Measurements from ENCODE around the gene MED9.

MED9 gene

GRCh38 chr17:17497845-17498520 is 21.2 kb downstream of the MED9 start (continued):
- TF ChIP-seq, protein P1, sequence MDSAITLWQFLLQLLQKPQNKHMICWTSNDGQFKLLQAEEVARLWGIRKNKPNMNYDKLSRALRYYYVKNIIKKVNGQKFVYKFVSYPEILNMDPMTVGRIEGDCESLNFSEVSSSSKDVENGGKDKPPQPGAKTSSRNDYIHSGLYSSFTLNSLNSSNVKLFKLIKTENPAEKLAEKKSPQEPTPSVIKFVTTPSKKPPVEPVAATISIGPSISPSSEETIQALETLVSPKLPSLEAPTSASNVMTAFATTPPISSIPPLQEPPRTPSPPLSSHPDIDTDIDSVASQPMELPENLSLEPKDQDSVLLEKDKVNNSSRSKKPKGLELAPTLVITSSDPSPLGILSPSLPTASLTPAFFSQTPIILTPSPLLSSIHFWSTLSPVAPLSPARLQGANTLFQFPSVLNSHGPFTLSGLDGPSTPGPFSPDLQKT (IDR thresholded peaks at IDR 0.05; ENCODE audit: borderline replicate concordance, low read depth, low read length), result no peak
- TF ChIP-seq ZNF311 (tag by site-specific recombination; IDR thresholded peaks at IDR 0.05; ENCODE audit: borderline replicate concordance) (no peak), ZNF26 (tag by site-specific recombination; IDR thresholded peaks at IDR 0.05) (no peak), ZNF843 (tag by site-specific recombination; IDR thresholded peaks at IDR 0.05) (no peak)
- TF ChIP-seq, protein P2, sequence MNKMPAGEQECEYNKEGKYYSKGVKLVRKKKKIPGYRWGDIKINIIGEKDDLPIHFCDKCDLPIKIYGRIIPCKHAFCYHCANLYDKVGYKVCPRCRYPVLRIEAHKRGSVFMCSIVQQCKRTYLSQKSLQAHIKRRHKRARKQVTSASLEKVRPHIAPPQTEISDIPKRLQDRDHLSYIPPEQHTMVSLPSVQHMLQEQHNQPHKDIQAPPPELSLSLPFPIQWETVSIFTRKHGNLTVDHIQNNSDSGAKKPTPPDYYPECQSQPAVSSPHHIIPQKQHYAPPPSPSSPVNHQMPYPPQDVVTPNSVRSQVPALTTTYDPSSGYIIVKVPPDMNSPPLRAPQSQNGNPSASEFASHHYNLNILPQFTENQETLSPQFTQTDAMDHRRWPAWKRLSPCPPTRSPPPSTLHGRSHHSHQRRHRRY (tag by site-specific recombination; IDR thresholded peaks at IDR 0.05), result no peak

- TF ChIP-seq ZNF426 (tag by site-specific recombination; IDR thresholded peaks at IDR 0.05), result no peak
- TF ChIP-seq ZNF157 (tag by site-specific recombination; IDR thresholded peaks at IDR 0.05), result no peak
- no peak for TF ChIP-seq ZNF221 (tag by site-specific recombination; IDR thresholded peaks at IDR 0.05; ENCODE audit: borderline replicate concordance)
- TF ChIP-seq ZSCAN23 (tag by site-specific recombination; IDR thresholded peaks at IDR 0.05), result no peak
- no peak for TF ChIP-seq ZNF621 (tag by site-specific recombination; IDR thresholded peaks at IDR 0.05)
- no peak for TF ChIP-seq KLF7 (tag by site-specific recombination; IDR thresholded peaks at IDR 0.05; ENCODE audit: borderline replicate concordance)
- TF ChIP-seq ZNF133 (tag by site-specific recombination; IDR thresholded peaks at IDR 0.05), result no peak
- TF ChIP-seq ZNF610 (tag by site-specific recombination; IDR thresholded peaks at IDR 0.05; ENCODE audit: borderline replicate concordance), result no peak
- TF ChIP-seq, protein P3, sequence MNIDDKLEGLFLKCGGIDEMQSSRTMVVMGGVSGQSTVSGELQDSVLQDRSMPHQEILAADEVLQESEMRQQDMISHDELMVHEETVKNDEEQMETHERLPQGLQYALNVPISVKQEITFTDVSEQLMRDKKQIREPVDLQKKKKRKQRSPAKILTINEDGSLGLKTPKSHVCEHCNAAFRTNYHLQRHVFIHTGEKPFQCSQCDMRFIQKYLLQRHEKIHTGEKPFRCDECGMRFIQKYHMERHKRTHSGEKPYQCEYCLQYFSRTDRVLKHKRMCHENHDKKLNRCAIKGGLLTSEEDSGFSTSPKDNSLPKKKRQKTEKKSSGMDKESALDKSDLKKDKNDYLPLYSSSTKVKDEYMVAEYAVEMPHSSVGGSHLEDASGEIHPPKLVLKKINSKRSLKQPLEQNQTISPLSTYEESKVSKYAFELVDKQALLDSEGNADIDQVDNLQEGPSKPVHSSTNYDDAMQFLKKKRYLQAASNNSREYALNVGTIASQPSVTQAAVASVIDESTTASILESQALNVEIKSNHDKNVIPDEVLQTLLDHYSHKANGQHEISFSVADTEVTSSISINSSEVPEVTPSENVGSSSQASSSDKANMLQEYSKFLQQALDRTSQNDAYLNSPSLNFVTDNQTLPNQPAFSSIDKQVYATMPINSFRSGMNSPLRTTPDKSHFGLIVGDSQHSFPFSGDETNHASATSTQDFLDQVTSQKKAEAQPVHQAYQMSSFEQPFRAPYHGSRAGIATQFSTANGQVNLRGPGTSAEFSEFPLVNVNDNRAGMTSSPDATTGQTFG (tag by site-specific recombination; IDR thresholded peaks at IDR 0.05; ENCODE audit: borderline replicate concordance), result no peak
- no peak for TF ChIP-seq HOXC10 (CRISPR knock-in tag; IDR thresholded peaks at IDR 0.05)
- TF ChIP-seq ZNF146 (tag by site-specific recombination; IDR thresholded peaks at IDR 0.05), result no peak
- TF ChIP-seq IKZF3 (tag by site-specific recombination; IDR thresholded peaks at IDR 0.05), result no peak
- TF ChIP-seq YY2 (tag by site-specific recombination; IDR thresholded peaks at IDR 0.05), result no peak
- no peak for TF ChIP-seq ZNF670 (tag by site-specific recombination; IDR thresholded peaks at IDR 0.05; ENCODE audit: low read depth)
- TF ChIP-seq ZNF449 (tag by site-specific recombination; IDR thresholded peaks at IDR 0.05), result no peak
- TF ChIP-seq, protein P1 (IDR thresholded peaks at IDR 0.05; ENCODE audit: borderline replicate concordance, low read depth, low read length), result no peak
- TF ChIP-seq ZNF292 (tag by site-specific recombination; IDR thresholded peaks at IDR 0.05; ENCODE audit: borderline replicate concordance, low read depth), result no peak
- TF ChIP-seq KLF10 (tag by site-specific recombination; IDR thresholded peaks at IDR 0.05), result no peak
- POLR2A ChIA-PET, result interaction anchor here (0.7 kb wide), 1 partner anchor 474 kb away, joined by 3 read pairs; the partner anchor contains the start of gene DRC3
These were observed 22.0 kb downstream of the MED9 start for GRCh38 chr17:17498606-17499301.

More at GRCh38 chr17:17498606-17499301, 22.0 kb downstream of the MED9 start:
- Histone ChIP-seq H3K9me3 (ENCODE audit: control insufficient read depth, insufficient read depth, low read depth, low read length) (no peaks in the 10 kb centered on the region), H3K4me3 (ENCODE audit: low read depth, low read length) (no peak overlapping the region), H3K36me3 (ENCODE audit: control insufficient read depth in 2 of 2, insufficient read depth in 1 of 2, low read length in 2 of 2) (peaks cover 0 to 10% of the 10 kb centered on the region in 2 experiments; a peak in 1 of 3 replicates), H3K27ac (ENCODE audit: extremely low read depth, low read depth, low read length) (no peak overlapping the region), H3K4me1 (ENCODE audit: control insufficient read depth, insufficient read depth, low read length) (no peaks in the 10 kb centered on the region)
- CTCF ChIA-PET, result interaction anchor here (1.0 to 5.3 kb wide), 3 partner anchors 13 to 143 kb away, joined by 5 to 86 read pairs (median 5); no protein-coding TSS in a partner anchor
